Activated naive CD4-positive, alpha-beta T cell treated with anti-CD3 and anti-CD28 coated beads for 36 hours (primary cell): ENCODE measurements around the gene DEFB108B. TPM values are rescaled to one million over a fixed set of nuclear protein-coding genes. Genes with fewer than 3 reads are reported as not detected.
A peak's percentile ranks its signal among the peaks of the same experiment; 100 is the strongest.
"Not testable (repeated sequence)": the region's sequence is repeated elsewhere in the genome, so short reads cannot be mapped to it uniquely, and the experiment has no call there.

Source experiments
- CTCF ChIA-PET: fragments of 350-600 bp; sonication (Branson Sonifier 250); formaldehyde crosslinking; loops from one replicate; lab custom pipeline; 2021; ENCODE audit warnings: antibody characterized with exemption; lab: Charles Lee
- DNase-seq: peaks from one replicate; pipeline ENCODE4 v3.0.0-alpha.2; 2020
- H3K27ac Mint-ChIP-seq: one replicate; pipeline ENCODE4 v1.8.0; 2021; ENCODE audit warnings: mild to moderate bottlenecking, mixed read lengths
- H3K27me3 Mint-ChIP-seq: one replicate; pipeline ENCODE4 v1.8.0; 2021; ENCODE audit warnings: low read depth, mixed read lengths
- H3K36me3 Mint-ChIP-seq: one replicate; pipeline ENCODE4 v1.8.0; 2021; ENCODE audit warnings: low read depth, mixed read lengths
- H3K4me1 Mint-ChIP-seq: one replicate; pipeline ENCODE4 v1.8.0; 2021; ENCODE audit warnings: low read depth, mixed read lengths
- H3K4me3 Mint-ChIP-seq: one replicate; pipeline ENCODE4 v1.8.0; 2021; ENCODE audit warnings: mild to moderate bottlenecking, moderate library complexity, mixed read lengths
- H3K9me3 Mint-ChIP-seq: one replicate; pipeline ENCODE4 v1.8.0; 2021; ENCODE audit warnings: mixed read lengths
- intact Hi-C: fragments of 100-400 bp; cut with micrococcal nuclease; formaldehyde crosslinking; loops from one replicate; pipeline ENCODE4 v1.15.1; 2023
- total RNA-seq, 2 experiments: library from RNA; stranded (reverse); gene quantifications; one replicate each; pipeline ENCODE4 v1.2.3, GENCODE V29; 2021

DEFB108B gene
- total RNA-seq, 2 experiments from 2014 or later = not detected

DNA sequence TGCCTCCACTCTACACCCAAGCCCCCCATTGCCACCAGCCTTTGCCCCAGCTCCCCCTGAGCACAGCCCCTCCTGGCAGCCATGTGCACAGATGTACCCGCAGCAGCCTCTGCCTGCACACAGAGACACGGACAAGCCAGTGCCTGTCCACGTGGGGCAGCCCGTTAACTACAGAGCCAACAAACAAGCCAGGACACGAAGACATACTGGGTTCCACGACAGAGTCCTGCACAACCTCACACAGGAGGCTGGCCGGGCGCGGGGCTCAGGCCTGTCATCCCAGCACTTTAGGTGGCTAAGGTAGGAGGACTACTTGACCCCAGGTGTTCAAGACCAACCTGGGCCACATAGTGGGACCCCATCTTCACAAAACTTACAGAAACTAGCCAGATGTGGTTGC, 36.2 kb upstream of the DEFB108B start:
- DNase-seq, H3K27me3 Mint-ChIP-seq, intact Hi-C loops, CTCF ChIA-PET, H3K4me1 Mint-ChIP-seq, H3K4me3 Mint-ChIP-seq, H3K9me3 Mint-ChIP-seq, H3K27ac Mint-ChIP-seq: not testable (repeated sequence)
- H3K36me3 Mint-ChIP-seq = peaks cover 15% of the 10 kb centered on the region

DNA sequence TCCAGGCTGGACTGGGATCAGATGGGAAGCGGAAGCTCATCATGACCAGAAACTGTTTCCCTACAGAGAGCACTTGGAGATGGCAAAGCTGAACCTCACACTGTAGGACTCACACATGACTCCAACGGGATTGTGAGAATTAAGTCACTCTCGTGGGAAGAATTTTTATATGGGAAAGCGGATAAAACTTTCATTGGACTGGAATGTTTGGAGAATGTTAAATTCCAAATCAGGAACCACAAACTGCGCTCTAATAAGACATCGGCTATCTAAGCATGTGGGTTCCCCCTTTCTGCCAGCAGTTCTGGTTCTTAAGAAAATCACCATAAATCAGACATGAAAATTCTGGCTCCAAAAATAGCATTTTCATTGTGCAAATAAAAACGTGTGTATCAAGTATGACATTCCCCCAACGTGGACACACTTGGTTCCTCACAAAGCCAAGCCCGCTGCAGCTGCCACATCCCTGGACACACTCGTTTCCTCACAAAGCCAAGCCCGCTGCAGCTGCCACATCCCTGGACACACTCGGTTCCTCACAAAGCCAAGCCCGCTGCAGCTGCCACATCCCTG, 33.4 kb upstream of the DEFB108B start:
- H3K27me3 Mint-ChIP-seq, H3K27ac Mint-ChIP-seq, H3K36me3 Mint-ChIP-seq, H3K4me1 Mint-ChIP-seq, H3K4me3 Mint-ChIP-seq, DNase-seq, H3K9me3 Mint-ChIP-seq: not testable (repeated sequence)
- CTCF ChIA-PET = interaction anchor here (0.7 to 1.3 kb wide), 5 partner anchors 10 to 151 kb away, joined by 3 to 7 read pairs (median 4); no protein-coding TSS in a partner anchor
- intact Hi-C loops = loop anchor here (5.0 kb wide), 2 partner anchors 113 to 648 kb away; no protein-coding TSS in a partner anchor

DNA sequence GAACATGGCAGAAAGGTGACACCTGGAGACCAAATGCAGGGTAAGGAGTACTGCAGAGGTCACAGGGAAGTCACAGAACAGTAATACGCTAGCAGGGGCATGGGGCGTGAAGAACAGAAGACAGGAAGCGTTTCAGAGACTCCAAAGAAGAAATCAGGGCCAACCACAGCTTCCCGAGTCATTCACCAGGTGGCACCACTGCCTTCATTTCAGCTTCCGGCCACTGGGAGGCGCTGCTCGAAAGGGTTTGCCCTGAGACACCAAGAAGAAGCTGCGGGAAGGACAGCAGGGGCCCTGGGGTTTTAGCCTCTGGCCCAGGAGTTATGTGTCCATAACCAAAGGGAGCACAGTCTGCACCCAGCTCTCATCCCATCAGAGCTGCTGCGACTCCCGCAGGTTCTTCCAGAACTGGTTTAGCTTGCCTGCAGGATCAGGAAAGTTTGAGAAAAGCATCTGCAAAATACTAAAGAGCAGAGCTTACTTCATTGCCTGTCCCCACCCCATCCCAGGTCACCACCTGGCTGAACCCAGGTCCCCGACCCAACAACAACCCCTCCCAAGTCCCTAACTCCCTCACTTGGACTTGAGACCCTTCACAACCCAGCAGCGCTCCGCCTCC, 32.6 kb upstream of the DEFB108B start:
- intact Hi-C loops = loop anchor here (5.0 kb wide), 2 partner anchors 112 to 647 kb away; no protein-coding TSS in a partner anchor
- H3K36me3 Mint-ChIP-seq, H3K4me3 Mint-ChIP-seq, H3K27ac Mint-ChIP-seq, H3K4me1 Mint-ChIP-seq, H3K9me3 Mint-ChIP-seq, H3K27me3 Mint-ChIP-seq: not testable (repeated sequence)
- DNase-seq = peak; percentile 95
- CTCF ChIA-PET = interaction anchor here (0.7 to 1.3 kb wide), 6 partner anchors 11 to 152 kb away, joined by 3 to 7 read pairs (median 4); no protein-coding TSS in a partner anchor

DNA sequence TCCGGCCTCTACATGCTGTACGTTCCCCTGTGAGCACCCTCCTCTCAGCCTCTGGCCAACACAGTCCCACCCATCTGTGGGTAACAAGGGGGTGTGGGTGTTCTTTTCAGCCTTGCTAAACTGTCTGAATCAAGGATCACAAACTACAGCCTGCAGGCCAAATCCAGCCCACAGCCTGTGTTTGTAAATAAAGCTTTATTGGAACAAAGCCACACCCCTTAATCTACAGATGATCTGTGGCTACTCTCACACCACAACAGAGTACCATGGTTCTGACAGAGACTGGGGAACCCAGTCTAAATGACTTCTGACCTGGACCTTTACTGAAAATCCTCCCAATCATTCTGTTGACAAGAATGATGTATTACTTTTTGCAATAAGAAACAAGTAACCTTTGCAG, 32.0 kb upstream of the DEFB108B start:
- H3K27ac Mint-ChIP-seq, H3K4me1 Mint-ChIP-seq, DNase-seq, H3K9me3 Mint-ChIP-seq, H3K36me3 Mint-ChIP-seq, H3K27me3 Mint-ChIP-seq, H3K4me3 Mint-ChIP-seq: not testable (repeated sequence)
- CTCF ChIA-PET = interaction anchor here (0.7 to 1.3 kb wide), 6 partner anchors 11 to 126 kb away, joined by 3 to 7 read pairs (median 4); no protein-coding TSS in a partner anchor
- intact Hi-C loops = loop anchor here (5.0 kb wide), 2 partner anchors 111 to 646 kb away; no protein-coding TSS in a partner anchor

- H3K36me3 Mint-ChIP-seq, H3K4me1 Mint-ChIP-seq, H3K27me3 Mint-ChIP-seq, H3K4me3 Mint-ChIP-seq, H3K9me3 Mint-ChIP-seq, DNase-seq, H3K27ac Mint-ChIP-seq, CTCF ChIA-PET: not testable (repeated sequence)
- intact Hi-C loops = loop anchor here (5.0 kb wide), 2 partner anchors 109 to 644 kb away; no protein-coding TSS in a partner anchor
These were observed 30.1 kb upstream of the DEFB108B start for GRCh38 chr11:71802874-71803273.

- DNase-seq, H3K27me3 Mint-ChIP-seq, CTCF ChIA-PET, H3K4me3 Mint-ChIP-seq, H3K4me1 Mint-ChIP-seq, H3K36me3 Mint-ChIP-seq, H3K27ac Mint-ChIP-seq, H3K9me3 Mint-ChIP-seq: not testable (repeated sequence)
- intact Hi-C loops = loop anchor here (5.0 kb wide), 2 partner anchors 108 to 643 kb away; no protein-coding TSS in a partner anchor
These were observed 28.6 kb upstream of the DEFB108B start for GRCh38 chr11:71804158-71804947.

GRCh38 chr11:71812529-71812928, 20.5 kb upstream of the DEFB108B start:
- H3K9me3 Mint-ChIP-seq, H3K4me1 Mint-ChIP-seq, DNase-seq, intact Hi-C loops, H3K27ac Mint-ChIP-seq, H3K36me3 Mint-ChIP-seq, H3K27me3 Mint-ChIP-seq: not testable (repeated sequence)
- peak overlapping the region; percentile 82 for H3K4me3 Mint-ChIP-seq
- CTCF ChIA-PET = interaction anchor here (1.4 kb wide), 1 partner anchor 12 kb away, joined by 4 read pairs; no protein-coding TSS in a partner anchor

GRCh38 chr11:71813481-71814355, 19.3 kb upstream of the DEFB108B start:
- not testable (repeated sequence) for H3K9me3 Mint-ChIP-seq
- DNase-seq = peak; percentile 85
- intact Hi-C loops = loop anchor here (1.0 kb wide), 1 partner anchor 26 kb away; no protein-coding TSS in a partner anchor

DNA sequence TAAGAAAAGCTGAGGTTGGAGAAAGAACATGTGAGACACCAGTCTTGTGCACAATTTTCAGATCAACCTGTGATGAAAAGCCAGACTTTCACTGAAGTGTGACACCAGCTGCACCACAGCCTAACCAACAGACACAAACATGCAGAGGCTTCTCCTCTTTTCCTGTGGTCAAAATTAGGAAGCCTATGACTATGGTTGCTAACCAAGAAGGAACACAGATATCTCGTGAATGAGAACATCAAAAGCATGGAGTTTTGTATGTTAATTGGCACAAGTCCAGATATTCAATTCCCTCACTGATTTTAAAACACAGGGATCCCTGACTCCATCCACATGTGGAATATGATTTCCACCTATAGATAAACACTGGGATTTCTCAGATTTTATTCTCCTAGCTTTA, 11.5 kb upstream of the DEFB108B start:
- intact Hi-C loops, DNase-seq, H3K36me3 Mint-ChIP-seq, H3K27ac Mint-ChIP-seq, CTCF ChIA-PET, H3K27me3 Mint-ChIP-seq, H3K4me1 Mint-ChIP-seq, H3K9me3 Mint-ChIP-seq, H3K4me3 Mint-ChIP-seq: not testable (repeated sequence)

More at GRCh38 chr11:71813481-71814355, 19.3 kb upstream of the DEFB108B start:
- Mint-ChIP-seq H3K4me3 (peak overlapping the region; percentile 82), H3K27ac (peak overlapping the region; percentile 63)
- H3K27me3 Mint-ChIP-seq, H3K4me1 Mint-ChIP-seq, H3K36me3 Mint-ChIP-seq: not testable (repeated sequence)
- CTCF ChIA-PET = interaction anchor here (0.7 to 1.6 kb wide), 3 partner anchors 12 to 51 kb away, joined by 3 to 4 read pairs (median 3); no protein-coding TSS in a partner anchor

DNA sequence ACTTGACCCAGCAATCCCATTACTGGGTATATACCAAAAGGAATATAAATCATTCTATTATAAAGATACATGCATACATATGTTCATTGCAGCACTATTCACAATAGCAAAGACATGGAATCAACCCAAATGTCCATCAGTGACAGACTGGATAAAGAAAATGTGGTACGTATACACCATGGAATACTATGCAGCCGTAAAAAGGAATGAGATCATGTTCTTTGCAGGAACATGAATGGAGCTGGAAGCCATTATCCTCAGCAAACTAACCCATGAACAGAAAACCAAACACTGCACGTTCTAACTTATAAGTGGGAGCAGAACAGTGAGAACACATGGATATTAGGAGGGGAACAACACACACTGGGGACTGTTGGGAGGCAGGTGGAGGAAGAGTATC, 3.8 kb upstream of the DEFB108B start:
- CTCF ChIA-PET, DNase-seq, H3K27ac Mint-ChIP-seq, H3K9me3 Mint-ChIP-seq, intact Hi-C loops, H3K27me3 Mint-ChIP-seq, H3K4me1 Mint-ChIP-seq, H3K36me3 Mint-ChIP-seq, H3K4me3 Mint-ChIP-seq: not testable (repeated sequence)

- H3K27me3 Mint-ChIP-seq, H3K4me3 Mint-ChIP-seq, DNase-seq, H3K4me1 Mint-ChIP-seq, H3K36me3 Mint-ChIP-seq, H3K27ac Mint-ChIP-seq, CTCF ChIA-PET, intact Hi-C loops, H3K9me3 Mint-ChIP-seq: not testable (repeated sequence)
These were observed 3.3 kb upstream of the DEFB108B start for GRCh38 chr11:71829686-71830085.
